ENCODE results near the gene NDN.

DNA sequence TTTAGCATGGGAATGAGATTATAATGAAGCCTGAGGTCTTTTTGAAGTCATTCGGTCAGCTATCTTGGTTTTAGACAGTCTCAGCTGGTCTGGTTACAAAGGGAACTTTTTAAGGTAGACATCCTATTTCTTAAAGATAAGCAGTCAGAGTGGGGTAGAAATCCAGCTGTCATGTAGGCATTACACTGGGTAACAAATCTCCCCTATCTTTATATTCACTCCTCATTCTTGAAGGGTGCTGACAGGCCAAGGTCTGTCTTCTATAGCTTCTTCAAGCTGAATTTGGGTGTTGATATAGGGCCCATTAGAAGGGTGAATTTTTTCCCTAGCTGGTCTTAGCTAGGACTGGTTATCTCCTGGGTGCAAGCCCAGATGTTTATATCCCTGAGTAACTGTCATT lies 21.2 kb upstream of the NDN start:
- no peak for TF ChIP-seq CTCF (IDR thresholded peaks at IDR 0.05; ENCODE audit: insufficient read depth, low read length)
- TF ChIP-seq, protein P1, sequence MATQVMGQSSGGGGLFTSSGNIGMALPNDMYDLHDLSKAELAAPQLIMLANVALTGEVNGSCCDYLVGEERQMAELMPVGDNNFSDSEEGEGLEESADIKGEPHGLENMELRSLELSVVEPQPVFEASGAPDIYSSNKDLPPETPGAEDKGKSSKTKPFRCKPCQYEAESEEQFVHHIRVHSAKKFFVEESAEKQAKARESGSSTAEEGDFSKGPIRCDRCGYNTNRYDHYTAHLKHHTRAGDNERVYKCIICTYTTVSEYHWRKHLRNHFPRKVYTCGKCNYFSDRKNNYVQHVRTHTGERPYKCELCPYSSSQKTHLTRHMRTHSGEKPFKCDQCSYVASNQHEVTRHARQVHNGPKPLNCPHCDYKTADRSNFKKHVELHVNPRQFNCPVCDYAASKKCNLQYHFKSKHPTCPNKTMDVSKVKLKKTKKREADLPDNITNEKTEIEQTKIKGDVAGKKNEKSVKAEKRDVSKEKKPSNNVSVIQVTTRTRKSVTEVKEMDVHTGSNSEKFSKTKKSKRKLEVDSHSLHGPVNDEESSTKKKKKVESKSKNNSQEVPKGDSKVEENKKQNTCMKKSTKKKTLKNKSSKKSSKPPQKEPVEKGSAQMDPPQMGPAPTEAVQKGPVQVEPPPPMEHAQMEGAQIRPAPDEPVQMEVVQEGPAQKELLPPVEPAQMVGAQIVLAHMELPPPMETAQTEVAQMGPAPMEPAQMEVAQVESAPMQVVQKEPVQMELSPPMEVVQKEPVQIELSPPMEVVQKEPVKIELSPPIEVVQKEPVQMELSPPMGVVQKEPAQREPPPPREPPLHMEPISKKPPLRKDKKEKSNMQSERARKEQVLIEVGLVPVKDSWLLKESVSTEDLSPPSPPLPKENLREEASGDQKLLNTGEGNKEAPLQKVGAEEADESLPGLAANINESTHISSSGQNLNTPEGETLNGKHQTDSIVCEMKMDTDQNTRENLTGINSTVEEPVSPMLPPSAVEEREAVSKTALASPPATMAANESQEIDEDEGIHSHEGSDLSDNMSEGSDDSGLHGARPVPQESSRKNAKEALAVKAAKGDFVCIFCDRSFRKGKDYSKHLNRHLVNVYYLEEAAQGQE (IDR thresholded peaks at IDR 0.05; ENCODE audit: insufficient replicate concordance, low read depth) = no peak
- no peak for TF ChIP-seq POLR2AphosphoS5 (IDR thresholded peaks at IDR 0.05; ENCODE audit: low read depth)
- TF ChIP-seq GABPA (IDR thresholded peaks at IDR 0.05; ENCODE audit: low read depth) = no peak
